Type B pancreatic cell (in vitro differentiated cells): ENCODE results near the gene AQP9. TPM values are rescaled to one million over a fixed set of nuclear protein-coding genes. Genes with fewer than 3 reads are reported as not detected.

Experiments
- DNase-seq: peaks from one replicate; pipeline ENCODE4 v3.0.0; 2021; ENCODE audit warnings: mixed read lengths; ENCODE audit not compliant: unreplicated experiment; ENCODE audit errors: extremely low spot score
- H3K27ac Mint-ChIP-seq: 2 replicates; pipeline ENCODE4 v1.8.0; 2021; ENCODE audit warnings: mild to moderate bottlenecking, mixed read lengths
- H3K27me3 Mint-ChIP-seq: 2 replicates; pipeline ENCODE4 v1.8.0; 2021; ENCODE audit warnings: mixed read lengths
- H3K36me3 Mint-ChIP-seq: 2 replicates; pipeline ENCODE4 v1.8.0; 2021; ENCODE audit warnings: mixed read lengths
- H3K4me1 Mint-ChIP-seq: one replicate; pipeline ENCODE4 v1.8.0; 2021; ENCODE audit warnings: mixed read lengths; ENCODE audit not compliant: unreplicated experiment
- H3K4me3 Mint-ChIP-seq: 2 replicates; pipeline ENCODE4 v1.8.0; 2021; ENCODE audit warnings: mild to moderate bottlenecking, mixed read lengths
- H3K9me3 Mint-ChIP-seq: 2 replicates; pipeline ENCODE4 v1.8.0; 2021; ENCODE audit warnings: mixed read lengths
- total RNA-seq: library from RNA; stranded (reverse); gene quantifications from 2 replicates; pipeline ENCODE4 v1.2.1, GENCODE V29; 2021; ENCODE audit warnings: low replicate concordance
- TF ChIP-seq, protein P1 (sequence below): fragments of 200-600 bp; sonication (generic); conservative IDR thresholded peaks from 2 replicates; pipeline ENCODE4 v1.5.0; 2021; ENCODE audit warnings: antibody characterized with exemption, mild to moderate bottlenecking

AQP9 gene
- total RNA-seq, 1 donor from 2014 or later = not detected

DNA sequence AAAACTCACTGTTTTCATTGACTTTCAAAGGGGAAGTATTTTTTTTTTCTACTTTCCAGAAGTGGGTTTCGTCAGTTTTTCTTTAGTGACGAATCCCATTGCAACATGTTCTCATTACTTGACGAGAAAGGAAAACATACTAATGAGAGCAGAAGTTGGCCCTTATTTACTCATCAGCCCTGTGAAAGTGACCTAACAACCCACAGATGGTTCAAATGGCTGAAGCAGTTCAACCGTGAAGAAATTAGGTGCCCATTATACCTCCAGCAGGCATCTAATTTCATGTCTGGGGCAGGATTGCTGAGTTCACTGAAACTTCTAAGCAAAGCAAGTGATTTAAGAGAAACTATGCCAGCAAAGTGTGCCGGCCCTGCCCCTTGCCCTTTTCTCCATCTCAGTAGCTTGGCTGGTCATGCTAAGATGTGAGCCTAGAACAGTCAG is 9.0 kb downstream of the AQP9 start:
- no peak overlapping the region for H3K27ac Mint-ChIP-seq
- TF ChIP-seq, protein P1, sequence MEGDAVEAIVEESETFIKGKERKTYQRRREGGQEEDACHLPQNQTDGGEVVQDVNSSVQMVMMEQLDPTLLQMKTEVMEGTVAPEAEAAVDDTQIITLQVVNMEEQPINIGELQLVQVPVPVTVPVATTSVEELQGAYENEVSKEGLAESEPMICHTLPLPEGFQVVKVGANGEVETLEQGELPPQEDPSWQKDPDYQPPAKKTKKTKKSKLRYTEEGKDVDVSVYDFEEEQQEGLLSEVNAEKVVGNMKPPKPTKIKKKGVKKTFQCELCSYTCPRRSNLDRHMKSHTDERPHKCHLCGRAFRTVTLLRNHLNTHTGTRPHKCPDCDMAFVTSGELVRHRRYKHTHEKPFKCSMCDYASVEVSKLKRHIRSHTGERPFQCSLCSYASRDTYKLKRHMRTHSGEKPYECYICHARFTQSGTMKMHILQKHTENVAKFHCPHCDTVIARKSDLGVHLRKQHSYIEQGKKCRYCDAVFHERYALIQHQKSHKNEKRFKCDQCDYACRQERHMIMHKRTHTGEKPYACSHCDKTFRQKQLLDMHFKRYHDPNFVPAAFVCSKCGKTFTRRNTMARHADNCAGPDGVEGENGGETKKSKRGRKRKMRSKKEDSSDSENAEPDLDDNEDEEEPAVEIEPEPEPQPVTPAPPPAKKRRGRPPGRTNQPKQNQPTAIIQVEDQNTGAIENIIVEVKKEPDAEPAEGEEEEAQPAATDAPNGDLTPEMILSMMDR = no peak
- no peaks in the 10 kb centered on the region for H3K4me1 Mint-ChIP-seq
- no peaks in the 10 kb centered on the region for H3K27me3 Mint-ChIP-seq
- DNase-seq = no peak
- H3K4me3 Mint-ChIP-seq = no peak overlapping the region
- no peaks in the 10 kb centered on the region for H3K9me3 Mint-ChIP-seq
- H3K36me3 Mint-ChIP-seq = no peaks in the 10 kb centered on the region

DNA sequence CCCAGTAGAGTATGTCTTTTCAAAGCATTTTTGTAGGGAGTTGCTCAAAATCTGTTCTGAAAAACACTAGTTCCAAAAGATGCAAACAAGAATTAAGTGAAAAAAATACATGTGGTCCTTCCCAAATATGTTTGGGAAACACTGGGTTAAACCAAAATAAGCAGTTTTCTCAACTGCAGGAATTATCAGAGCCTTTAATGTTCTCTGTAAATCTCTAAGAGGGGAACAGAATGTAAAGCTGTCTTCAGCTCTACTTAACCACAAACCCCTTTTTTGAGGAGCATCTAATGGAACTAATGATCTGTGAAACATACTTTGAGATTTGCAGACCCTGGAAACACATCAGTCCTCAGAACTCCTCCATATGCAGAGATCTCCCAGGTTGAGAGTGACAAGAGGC is 9.9 kb downstream of the AQP9 start:
- H3K36me3 Mint-ChIP-seq = no peaks in the 10 kb centered on the region
- no peak for DNase-seq
- H3K4me3 Mint-ChIP-seq = no peak overlapping the region

DNA sequence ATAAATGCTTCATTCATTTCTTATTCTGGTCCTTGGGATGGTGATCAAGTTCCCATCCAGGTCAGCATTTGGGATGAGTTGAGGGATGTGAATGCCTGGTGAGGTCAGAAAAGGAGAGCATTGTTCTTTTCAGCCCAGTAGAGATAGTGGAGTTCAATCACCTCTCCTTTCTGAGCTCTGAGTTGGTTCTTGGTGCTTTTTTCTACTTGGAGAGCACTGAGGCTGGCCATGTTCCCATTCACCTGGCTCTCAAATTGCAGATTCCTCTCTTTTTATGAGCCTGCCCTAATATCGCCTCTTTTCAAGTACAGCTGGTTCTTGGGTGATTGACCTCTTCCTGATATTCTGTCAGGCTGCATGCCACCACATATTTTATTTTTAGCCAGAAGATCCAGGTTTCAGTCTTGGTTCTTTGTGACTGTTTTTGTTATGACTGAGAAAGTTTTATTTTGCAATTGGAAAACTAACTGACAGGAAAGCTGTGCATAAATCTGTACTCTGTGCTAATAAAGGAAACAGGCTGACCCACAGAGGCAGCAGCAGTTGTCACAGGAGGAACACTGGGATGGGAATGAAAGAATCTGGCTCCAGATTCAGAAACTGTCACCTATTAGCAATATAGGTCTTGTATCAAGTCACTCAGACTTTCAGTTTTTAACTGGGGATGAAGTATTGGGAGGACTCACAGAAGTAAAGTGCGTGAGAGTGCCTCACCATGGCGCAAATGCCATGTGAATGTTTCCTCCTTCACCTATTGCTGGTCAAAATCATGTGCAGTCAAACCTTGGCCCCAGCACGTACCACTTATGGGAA is 10.7 kb downstream of the AQP9 start:
- no peak for DNase-seq
- Mint-ChIP-seq H3K27ac (no peak overlapping the region), H3K9me3 (no peaks in the 10 kb centered on the region), H3K4me1 (no peaks in the 10 kb centered on the region), H3K4me3 (no peak overlapping the region), H3K36me3 (no peaks in the 10 kb centered on the region), H3K27me3 (no peaks in the 10 kb centered on the region)
- TF ChIP-seq, protein P1 = no peak

More for the DNA sequence above, 9.9 kb downstream of the AQP9 start:
- TF ChIP-seq, protein P1 = no peak
- H3K9me3 Mint-ChIP-seq = no peaks in the 10 kb centered on the region
- no peaks in the 10 kb centered on the region for H3K4me1 Mint-ChIP-seq
- no peak overlapping the region for H3K27ac Mint-ChIP-seq
- H3K27me3 Mint-ChIP-seq = no peaks in the 10 kb centered on the region

DNA sequence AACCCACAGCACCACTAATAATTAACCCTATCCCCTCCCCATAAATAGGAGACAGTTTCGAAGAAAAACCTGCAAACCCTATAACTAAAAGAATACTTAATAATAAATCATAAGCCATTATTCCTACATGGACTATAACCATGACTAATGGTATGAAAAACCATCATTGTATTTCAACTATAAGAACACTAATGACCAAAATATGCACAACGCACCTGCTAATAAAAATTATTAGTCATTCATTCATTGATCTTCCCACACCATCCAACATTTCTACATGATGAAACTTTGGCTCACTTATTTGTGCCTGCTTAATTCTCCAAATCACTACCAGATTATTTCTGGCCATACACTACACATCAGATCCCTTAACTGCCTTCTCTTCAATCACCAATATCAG is 16.6 kb downstream of the AQP9 start:
- DNase-seq = no peak
- TF ChIP-seq, protein P1 = no peak
- Mint-ChIP-seq H3K27me3 (no peaks in the 10 kb centered on the region), H3K27ac (no peak overlapping the region), H3K36me3 (no peaks in the 10 kb centered on the region), H3K4me1 (peaks cover 7% of the 10 kb centered on the region), H3K4me3 (no peak overlapping the region), H3K9me3 (no peaks in the 10 kb centered on the region)

DNA sequence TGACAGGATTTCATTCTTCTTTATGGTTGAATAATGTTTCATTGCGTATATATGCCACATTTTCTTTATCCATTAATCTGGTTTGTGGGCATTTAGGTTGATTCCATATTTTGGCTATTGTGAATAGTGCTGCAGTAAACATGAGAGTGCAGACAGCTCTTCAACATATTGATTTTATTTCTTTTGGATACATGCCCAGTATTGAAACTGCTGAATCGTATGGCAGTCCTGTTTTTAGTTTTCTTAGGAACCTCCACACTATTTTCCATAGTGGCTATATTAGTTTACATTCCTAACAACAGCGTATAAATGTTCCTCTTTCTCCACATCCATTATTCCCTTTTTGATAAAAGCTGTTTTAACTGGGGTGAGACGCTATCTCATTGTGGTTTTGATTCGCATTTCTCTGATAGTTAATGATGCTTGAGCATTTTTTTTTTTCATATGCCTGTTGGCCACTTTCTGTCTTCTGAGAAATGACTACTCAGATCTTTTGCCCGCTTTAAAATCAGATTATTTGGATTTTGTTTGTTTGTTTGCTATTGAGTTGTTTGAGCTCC is 21.7 kb downstream of the AQP9 start:
- Mint-ChIP-seq H3K9me3 (no peaks in the 10 kb centered on the region), H3K36me3 (no peaks in the 10 kb centered on the region), H3K27me3 (peaks cover 14% of the 10 kb centered on the region), H3K4me3 (no peak overlapping the region), H3K4me1 (peaks cover 17% of the 10 kb centered on the region), H3K27ac (no peak overlapping the region)
- no peak for DNase-seq
- TF ChIP-seq, protein P1 = no peak
